HG02763 (cell line): ENCODE results near the gene TMEM233.
"Not testable (repeated sequence)": the region's sequence is repeated elsewhere in the genome, so short reads cannot be mapped to it uniquely, and the experiment has no call there.

Experiments used
- ATAC-seq: cut with Tn5 transposase; IDR thresholded peaks from one replicate; pipeline ENCODE4 v1.9.1; 2021; ENCODE audit warnings: mild to moderate bottlenecking, moderate library complexity; ENCODE audit not compliant: unreplicated experiment

The TMEM233 gene

DNA sequence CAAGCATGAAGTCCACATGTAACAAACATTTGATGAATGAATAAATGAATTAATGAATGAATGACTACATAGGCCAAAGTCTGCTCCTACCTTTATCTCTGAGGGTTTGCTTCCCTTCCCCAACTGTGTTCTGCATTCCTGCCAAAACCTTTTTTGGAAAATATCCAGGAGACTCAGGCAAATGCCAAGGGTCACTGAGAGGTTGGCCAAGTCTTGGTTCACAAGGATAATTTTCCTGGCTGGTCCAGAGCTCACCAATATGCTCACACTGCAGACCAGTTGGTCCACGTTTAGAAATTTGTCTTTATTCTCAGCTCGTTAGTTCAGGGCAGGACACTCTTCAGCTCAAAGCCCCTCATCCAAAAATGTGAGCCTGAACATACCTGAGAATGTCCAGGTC lies 10.2 kb downstream of the TMEM233 start:
- ATAC-seq: no peak

DNA sequence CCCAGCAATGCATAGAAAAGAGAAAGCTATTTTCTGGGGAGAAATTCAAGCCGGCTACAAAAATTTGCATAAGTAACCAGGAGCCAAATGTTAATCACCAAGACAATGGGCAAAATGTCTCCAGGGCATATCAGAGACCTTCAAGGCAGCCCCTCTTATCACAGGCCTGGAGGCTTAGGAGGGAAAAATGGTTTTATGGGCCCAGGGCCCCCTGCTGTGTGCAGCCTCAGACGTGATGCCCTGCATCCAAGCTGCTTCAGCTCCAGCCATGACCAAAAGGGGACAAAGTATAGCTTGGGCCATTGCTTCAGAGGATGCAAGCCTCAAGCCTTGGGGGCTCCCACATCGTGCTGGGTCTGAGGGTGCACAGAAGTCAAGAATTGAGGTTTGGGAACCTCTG lies 15.8 kb downstream of the TMEM233 start:
- no peak for ATAC-seq

DNA sequence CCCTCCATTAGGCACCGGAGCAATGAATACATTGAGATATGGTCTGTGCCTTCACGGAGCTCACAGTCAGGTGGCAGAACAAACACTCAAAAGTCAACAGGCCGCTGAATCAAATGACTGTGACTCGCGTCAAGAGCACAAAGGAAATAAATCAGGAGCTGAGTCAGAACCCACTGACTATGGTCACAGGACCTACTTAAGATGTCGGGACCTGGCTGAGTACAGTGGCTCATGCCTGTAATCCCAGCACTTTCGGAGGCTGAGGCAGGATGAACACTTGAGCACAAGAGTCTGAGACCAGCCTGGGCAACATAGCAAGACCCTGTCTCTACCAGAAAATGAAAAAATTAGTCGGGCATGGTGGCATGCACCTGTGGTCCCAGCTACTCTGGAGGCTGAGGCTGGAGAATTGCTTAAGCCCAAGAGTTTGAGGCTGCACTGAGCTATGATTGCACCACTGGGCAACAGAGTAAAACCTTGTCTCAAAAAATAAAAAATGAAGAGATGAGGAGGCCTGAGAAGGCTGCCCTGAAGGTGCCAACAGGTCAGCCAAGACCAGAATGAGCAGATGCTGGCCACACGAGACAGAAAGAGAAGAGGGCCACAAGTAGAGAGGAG lies 19.9 kb downstream of the TMEM233 start:
- no peak for ATAC-seq

- ATAC-seq: no peak
Observed at GRCh38 chr12:119614705-119615104, 21.1 kb downstream of the TMEM233 start.

DNA sequence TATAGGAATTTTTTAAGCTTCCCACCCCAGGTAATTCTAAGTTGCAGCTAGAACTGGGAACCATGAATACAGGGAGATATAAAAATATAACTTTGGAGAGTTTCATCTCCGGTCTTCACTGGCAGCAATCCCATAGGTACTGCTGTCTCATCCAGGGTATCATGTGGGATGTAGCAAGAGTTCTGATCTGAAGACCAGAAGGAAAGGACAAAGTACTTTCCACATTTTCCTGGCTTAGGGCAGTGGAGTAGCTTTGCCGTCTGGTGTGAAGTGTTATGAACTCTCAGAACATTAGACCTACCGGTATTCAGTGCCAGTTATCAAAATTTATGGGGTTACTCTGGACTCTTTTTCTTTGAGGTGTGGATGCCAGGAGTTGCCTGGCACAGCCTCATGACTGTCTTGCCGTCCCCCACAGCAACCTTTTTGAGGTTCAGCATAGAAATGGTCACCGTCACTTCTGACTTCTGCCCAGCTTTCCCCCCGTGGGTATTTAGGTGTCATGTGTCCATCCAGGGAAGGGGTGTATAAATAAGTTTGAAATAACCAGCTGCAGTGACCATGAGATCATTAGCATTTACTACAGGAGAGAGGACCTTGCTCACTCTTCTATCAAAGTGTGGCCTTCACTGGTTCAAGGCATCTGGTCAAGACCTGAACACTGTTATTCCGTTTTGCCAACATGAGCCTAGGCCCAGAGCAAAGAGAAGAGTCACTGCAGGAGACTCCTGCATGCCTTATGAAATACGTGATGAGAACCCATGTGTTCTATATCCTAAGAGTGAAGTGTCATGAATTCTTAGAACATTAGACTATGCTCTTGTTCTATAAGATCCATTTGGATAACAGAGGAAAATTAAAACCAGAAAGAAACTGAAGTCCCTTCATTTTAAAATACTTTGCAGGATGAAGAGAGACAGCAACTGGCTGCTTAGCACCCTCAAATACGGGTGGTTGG lies 22.2 kb downstream of the TMEM233 start:
- ATAC-seq: no peak

DNA sequence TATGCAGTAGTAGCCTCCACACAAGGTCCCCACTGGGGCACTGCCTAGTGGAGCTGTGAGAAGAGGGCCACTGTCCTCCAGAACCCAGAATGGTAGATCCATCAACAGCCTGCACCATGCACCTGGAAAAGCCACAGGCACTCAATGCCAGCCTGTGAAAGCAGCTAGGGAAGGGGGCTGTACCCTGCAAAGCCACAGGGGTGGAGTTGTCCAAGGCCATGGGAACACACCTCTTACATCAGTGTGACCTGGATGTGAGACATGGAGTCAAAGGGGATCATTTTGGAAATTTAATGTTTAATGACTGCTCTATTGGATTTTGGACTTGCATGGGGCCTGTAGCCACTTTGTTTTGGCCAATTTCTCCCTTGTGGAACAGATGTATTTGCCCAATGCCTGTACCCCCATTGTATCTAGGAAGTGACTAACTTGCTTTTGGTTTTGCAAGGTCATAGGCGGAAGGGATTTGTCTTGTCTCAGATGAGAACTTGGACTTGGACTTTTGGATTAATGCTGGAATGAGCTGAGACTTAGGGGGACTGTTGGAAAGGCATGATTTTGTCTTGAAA lies 24.8 kb downstream of the TMEM233 start:
- ATAC-seq: not testable (repeated sequence)

GRCh38 chr12:119620490-119620889 lies 26.9 kb downstream of the TMEM233 start:
- no peak for ATAC-seq

- no peak for ATAC-seq
Observed at GRCh38 chr12:119621878-119622277, 28.3 kb downstream of the TMEM233 start.

- ATAC-seq: no peak
Observed at GRCh38 chr12:119624966-119625365, 31.4 kb downstream of the TMEM233 start.

DNA sequence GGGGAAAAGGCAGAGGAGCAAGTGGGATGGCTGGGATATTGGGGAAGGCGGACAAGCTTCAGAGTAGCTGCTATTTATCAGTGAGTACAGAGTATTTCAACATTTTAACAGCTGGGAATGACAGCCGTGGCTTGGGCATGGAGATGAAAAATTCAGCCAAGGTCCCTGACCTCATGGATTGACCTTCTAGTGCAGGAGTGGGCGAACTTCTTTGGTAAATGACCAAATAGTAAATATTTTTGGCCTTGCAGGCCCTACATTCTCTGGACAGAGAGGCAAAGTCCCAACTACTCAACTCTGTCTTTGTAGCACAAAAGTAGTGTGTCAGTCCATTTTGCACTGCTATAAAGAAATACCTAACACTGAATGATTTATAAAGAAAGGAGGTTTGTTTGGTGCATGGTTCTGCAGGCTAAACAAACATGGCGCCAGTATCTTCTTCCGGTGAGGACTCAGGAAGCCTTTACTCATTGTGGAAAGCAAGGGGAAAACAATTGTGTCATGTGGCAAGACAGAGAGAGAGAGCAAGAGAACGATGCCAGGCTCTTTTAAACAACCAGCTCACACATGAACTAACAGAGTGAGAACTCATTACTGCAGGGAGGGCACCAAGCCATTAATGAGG lies 33.6 kb downstream of the TMEM233 start:
- ATAC-seq: no peak

DNA sequence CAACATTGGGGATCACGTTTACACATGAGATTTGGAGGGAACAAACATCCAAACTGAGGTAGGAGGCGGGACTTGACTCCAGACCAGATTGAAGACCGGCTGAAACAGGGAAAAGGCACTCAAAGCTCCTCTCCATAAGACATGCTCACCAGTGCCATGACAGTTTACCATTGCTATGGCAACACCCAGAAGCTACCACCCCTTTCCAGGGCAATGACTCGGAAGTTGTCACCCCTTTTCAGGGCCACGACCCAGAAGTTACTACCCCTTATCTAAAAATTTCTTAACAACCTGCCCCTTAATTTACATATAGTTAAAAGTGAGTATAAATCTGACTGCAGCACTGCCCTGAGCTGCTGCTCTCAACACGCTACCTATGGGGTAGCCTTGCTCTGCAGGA lies 34.1 kb downstream of the TMEM233 start:
- no peak for ATAC-seq

DNA sequence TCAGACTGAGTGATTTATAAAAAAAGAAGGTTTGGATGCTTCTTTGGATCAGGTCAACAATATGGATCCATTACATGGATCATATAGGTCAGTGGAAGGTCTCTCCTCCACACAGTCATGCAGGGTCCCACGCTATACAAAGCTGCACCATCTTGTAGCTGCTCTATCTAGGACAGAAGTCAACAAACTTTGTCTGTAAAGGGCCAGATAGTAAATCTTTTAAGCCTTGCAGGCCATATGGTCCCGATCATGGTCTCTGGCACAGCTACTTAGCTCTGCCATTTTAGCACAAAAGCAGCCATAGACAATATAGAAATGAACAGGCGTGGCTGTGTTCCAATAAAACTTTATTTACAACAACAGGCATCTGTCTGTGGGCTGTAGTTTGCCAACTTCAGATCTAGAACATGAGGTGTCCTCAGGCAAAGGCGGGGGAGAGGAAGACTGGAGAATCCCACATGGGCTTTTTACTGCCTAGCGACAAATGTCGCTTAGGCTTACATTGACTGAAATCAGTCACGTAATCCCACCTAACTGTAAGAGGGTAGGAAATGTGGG lies 36.7 kb downstream of the TMEM233 start:
- ATAC-seq: no peak

DNA sequence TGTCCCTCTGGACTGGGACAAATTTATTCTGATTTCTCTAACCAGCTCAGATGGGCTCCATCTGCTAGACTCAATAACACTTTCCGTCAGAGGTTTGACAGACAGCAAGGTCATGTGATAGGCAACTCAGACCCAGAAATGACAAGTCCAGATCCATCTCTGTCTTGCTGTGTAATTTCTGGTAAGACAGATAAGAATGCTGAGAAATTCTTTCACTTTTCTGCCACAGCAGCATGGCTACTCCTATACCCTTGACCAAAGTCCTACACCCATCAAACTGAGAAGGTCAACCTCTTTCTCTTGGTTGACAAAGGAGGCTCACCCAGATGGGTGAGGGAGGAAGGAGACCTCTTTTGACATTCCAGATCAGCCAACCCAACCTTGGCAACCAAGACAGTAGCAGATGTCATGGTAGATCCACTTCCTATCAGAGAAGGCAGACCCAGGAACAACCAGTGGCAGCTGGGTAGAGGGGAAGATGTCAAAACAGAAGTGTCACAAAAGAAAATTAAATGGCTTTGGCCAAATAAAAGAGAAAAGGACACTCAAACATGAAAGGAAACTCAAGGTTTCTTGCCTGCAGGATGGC lies 37.5 kb downstream of the TMEM233 start:
- no peak for ATAC-seq

- ATAC-seq: no peak
Observed at GRCh38 chr12:119631930-119632678, 38.5 kb downstream of the TMEM233 start.

DNA sequence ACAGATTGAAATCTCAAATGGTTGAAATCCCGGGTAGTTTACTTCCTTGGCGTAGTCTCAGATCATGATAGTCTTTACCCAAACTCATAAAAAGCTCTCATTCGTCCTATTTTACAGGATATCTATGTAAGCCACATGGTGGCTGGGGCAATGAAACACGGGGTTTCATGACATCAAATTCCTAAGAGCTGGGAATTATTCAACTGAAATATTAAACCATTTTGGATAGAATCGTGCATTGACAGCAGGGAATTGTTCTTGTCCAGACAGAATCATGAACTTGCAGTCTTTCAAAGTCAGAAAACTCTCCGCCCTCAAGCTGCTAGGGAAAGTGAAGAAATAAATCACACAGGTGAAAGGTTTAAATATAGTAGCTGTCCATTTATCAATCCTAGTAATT lies 41.2 kb downstream of the TMEM233 start:
- ATAC-seq: no peak

- no peak for ATAC-seq
Observed at GRCh38 chr12:119642986-119643385, 49.4 kb downstream of the TMEM233 start.

DNA sequence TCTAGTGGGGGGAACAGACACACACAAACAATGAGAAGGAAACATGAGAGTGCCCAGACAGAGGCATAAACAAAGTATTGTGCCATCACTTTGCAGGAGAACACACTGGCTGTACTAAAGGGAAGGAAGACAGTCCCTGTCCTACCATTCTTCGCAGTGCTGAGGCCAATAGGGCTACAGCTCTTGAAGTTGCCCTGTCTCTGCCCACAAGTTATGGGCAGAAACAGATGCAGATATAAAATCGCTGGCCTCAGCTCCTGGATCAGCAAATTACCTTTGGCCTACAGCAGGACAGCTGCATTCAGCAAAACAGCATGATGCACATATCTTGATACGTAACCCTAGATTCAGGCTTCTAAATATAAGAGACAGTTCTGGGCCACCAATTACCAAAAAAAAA lies 51.4 kb downstream of the TMEM233 start:
- ATAC-seq: no peak

- ATAC-seq: no peak
Observed at GRCh38 chr12:119645535-119646059, 52.0 kb downstream of the TMEM233 start.

GRCh38 chr12:119649202-119649808 lies 55.7 kb downstream of the TMEM233 start:
- ATAC-seq: no peak
